HEK293 (cell line): Measurements from ENCODE around the gene GBX2.
A peak's percentile ranks its signal among the peaks of the same experiment; 100 is the strongest.

Source experiments
- CTCF ChIA-PET: fragments of 350-600 bp; formaldehyde crosslinking; extraction: SDS; loops from one replicate; lab custom pipeline; 2021; ENCODE audit warnings: antibody characterized with exemption; lab: Yijun Ruan, JAX
- POLR2A ChIA-PET: fragments of 300-600 bp; formaldehyde crosslinking; extraction: SDS; loops from one replicate; lab custom pipeline; 2020; ENCODE audit warnings: antibody characterized with exemption, inconsistent platforms; lab: Yijun Ruan, JAX
- H3K27ac ChIP-seq: fragments of 200-500 bp; sonication (Bioruptor generic); 2 replicates; pipeline ENCODE4 v1.5.1; 2014; ENCODE audit warnings: low read depth, low read length, control low read depth, inconsistent platforms; ENCODE audit errors: extremely low read depth
- H3K36me3 ChIP-seq, 2 experiments: fragments of 200-500 bp in 1 of 2; sonication (Bioruptor generic) in 1 of 2; 1 replicate in 1 of 2; 2 replicates in 1 of 2; pipeline ENCODE4 v1.5.1; 2014 to 2017; ENCODE audit warnings: inconsistent platforms in 2 of 2, low read length in 2 of 2; ENCODE audit not compliant: control insufficient read depth in 2 of 2, insufficient read depth in 1 of 2
- H3K4me1 ChIP-seq: fragments of 200-500 bp; sonication (Bioruptor generic); 2 replicates; pipeline ENCODE4 v1.5.1; 2014; ENCODE audit warnings: mild to moderate bottlenecking, low read length, inconsistent platforms; ENCODE audit not compliant: control insufficient read depth, insufficient read depth
- H3K4me3 ChIP-seq: 2 replicates; pipeline ENCODE4 v1.5.1; 2011; ENCODE audit warnings: low read depth, mild to moderate bottlenecking, control low read depth, low read length, moderate library complexity
- H3K9me3 ChIP-seq: fragments of 200-500 bp; sonication (Bioruptor generic); 2 replicates; pipeline ENCODE4 v1.5.1; 2014; ENCODE audit warnings: low read depth, low read length, inconsistent platforms; ENCODE audit not compliant: control insufficient read depth, insufficient read depth
- EGR2 ChIP-seq: fragments of 450-650 bp; formaldehyde crosslinking; IDR thresholded peaks from 2 replicates; pipeline ENCODE4 v1.5.1; 2016; ENCODE audit warnings: low read depth, missing biosample characterization, missing genetic modification characterization
- GLI4 ChIP-seq: fragments of 450-650 bp; formaldehyde crosslinking; IDR thresholded peaks from 2 replicates; pipeline ENCODE4 v1.5.1; 2016; ENCODE audit warnings: missing biosample characterization, missing genetic modification characterization
- KLF1 ChIP-seq: fragments of 450-650 bp; formaldehyde crosslinking; IDR thresholded peaks from 2 replicates; pipeline ENCODE4 v1.5.1; 2016; ENCODE audit warnings: missing biosample characterization, missing genetic modification characterization
- SCRT1 ChIP-seq: fragments of 450-650 bp; formaldehyde crosslinking; IDR thresholded peaks from 2 replicates; pipeline ENCODE4 v1.5.1; 2016; ENCODE audit warnings: missing biosample characterization, missing genetic modification characterization, borderline replicate concordance
- TCF7L2 ChIP-seq: IDR thresholded peaks from 2 replicates; pipeline ENCODE4 v1.6.1; 2011; ENCODE audit warnings: low read depth, mild to moderate bottlenecking, inconsistent platforms, low read length, moderate library complexity, borderline replicate concordance
- WT1 ChIP-seq: fragments of 450-650 bp; formaldehyde crosslinking; IDR thresholded peaks from 2 replicates; pipeline ENCODE4 v1.5.1; 2016; ENCODE audit warnings: missing biosample characterization, missing genetic modification characterization
- ZBTB20 ChIP-seq: fragments of 450-650 bp; formaldehyde crosslinking; IDR thresholded peaks from 2 replicates; pipeline ENCODE4 v1.5.1; 2016; ENCODE audit warnings: missing biosample characterization, missing genetic modification characterization
- ZNF138 ChIP-seq: fragments of 450-650 bp; formaldehyde crosslinking; IDR thresholded peaks from 2 replicates; pipeline ENCODE4 v1.5.1; 2016; ENCODE audit warnings: missing biosample characterization, missing genetic modification characterization, borderline replicate concordance
- ZNF248 ChIP-seq: fragments of 450-650 bp; formaldehyde crosslinking; IDR thresholded peaks from 2 replicates; pipeline ENCODE4 v1.5.1; 2017; ENCODE audit warnings: missing biosample characterization, missing genetic modification characterization
- ZNF302 ChIP-seq: fragments of 450-650 bp; formaldehyde crosslinking; IDR thresholded peaks from 2 replicates; pipeline ENCODE4 v1.5.1; 2016; ENCODE audit warnings: missing biosample characterization, missing genetic modification characterization, low read depth
- TF ChIP-seq, protein P1 (sequence below): fragments of 450-650 bp; formaldehyde crosslinking; IDR thresholded peaks from 2 replicates; pipeline ENCODE4 v1.5.1; 2016; ENCODE audit warnings: missing biosample characterization, missing genetic modification characterization
- TF ChIP-seq, protein P2 (sequence below): fragments of 450-650 bp; formaldehyde crosslinking; IDR thresholded peaks from 2 replicates; pipeline ENCODE4 v1.5.1; 2016; ENCODE audit warnings: missing biosample characterization, missing genetic modification characterization
- TF ChIP-seq, protein P3 (sequence below): fragments of 450-650 bp; formaldehyde crosslinking; IDR thresholded peaks from 2 replicates; pipeline ENCODE4 v1.5.1; 2016; ENCODE audit warnings: missing biosample characterization, missing genetic modification characterization
- TF ChIP-seq, protein P4 (sequence below): IDR thresholded peaks from 2 replicates; pipeline ENCODE4 v1.6.1; 2011; ENCODE audit warnings: mild to moderate bottlenecking, low read depth, low read length, borderline replicate concordance

Gene GBX2

DNA sequence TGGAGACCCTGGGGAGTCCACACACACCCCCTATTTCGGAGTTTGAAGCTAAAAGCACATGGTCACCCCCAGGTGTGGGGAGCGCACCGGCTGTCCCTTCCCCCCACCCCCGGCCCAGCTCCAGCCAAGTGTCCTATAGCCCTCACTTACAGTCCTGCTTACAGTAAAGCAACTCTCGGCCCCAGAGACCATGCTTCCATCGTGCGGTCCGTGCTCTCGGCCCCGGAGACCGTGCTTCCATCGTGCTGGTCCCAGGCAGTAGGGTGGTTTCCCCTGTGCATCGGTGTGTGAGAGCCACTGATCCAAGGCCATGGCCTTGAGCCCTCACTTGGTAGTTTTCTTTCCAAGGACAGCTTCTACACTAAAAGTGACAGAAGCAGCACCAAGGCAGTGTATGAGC, 48.7 kb downstream of the GBX2 start (continued):
- TF ChIP-seq, protein P1, sequence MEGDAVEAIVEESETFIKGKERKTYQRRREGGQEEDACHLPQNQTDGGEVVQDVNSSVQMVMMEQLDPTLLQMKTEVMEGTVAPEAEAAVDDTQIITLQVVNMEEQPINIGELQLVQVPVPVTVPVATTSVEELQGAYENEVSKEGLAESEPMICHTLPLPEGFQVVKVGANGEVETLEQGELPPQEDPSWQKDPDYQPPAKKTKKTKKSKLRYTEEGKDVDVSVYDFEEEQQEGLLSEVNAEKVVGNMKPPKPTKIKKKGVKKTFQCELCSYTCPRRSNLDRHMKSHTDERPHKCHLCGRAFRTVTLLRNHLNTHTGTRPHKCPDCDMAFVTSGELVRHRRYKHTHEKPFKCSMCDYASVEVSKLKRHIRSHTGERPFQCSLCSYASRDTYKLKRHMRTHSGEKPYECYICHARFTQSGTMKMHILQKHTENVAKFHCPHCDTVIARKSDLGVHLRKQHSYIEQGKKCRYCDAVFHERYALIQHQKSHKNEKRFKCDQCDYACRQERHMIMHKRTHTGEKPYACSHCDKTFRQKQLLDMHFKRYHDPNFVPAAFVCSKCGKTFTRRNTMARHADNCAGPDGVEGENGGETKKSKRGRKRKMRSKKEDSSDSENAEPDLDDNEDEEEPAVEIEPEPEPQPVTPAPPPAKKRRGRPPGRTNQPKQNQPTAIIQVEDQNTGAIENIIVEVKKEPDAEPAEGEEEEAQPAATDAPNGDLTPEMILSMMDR (tag by site-specific recombination), result no peak
- TF ChIP-seq SCRT1 (tag by site-specific recombination) (no peak), ZBTB20 (no peak), EGR2 (no peak), KLF1 (tag by site-specific recombination) (no peak)

DNA sequence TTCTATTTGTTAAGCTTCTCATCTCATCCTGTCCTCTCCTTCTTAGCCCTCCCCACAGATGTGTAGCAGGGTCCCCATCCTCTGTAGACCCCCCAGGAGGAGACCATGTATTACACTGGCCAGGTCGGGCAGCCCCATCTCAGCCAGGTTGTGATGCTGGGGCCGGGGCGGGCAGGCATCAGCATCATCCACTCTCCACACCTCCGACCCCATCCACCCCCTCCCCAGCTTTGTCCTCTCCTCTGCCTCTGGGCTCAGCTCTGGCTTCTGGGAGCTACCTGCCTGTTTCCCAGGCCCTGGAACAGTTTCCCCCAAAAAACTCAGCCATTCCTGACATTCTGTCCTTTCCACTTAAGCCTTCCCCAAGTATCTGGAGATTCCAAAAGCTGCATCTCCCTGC, 49.2 kb downstream of the GBX2 start:
- ChIA-PET POLR2A (no interaction called here), CTCF (interaction anchor here (0.7 to 0.9 kb wide), 2 partner anchors 19 to 339 kb away, joined by 3 read pairs; no protein-coding TSS in a partner anchor)
- Histone ChIP-seq H3K9me3 (no peaks in the 10 kb centered on the region), H3K4me3 (no peak overlapping the region), H3K27ac (no peak overlapping the region), H3K36me3 (peaks cover 0 to 4% of the 10 kb centered on the region in 2 experiments; a peak in 1 of 3 replicates), H3K4me1 (peaks cover 5% of the 10 kb centered on the region)
- TF ChIP-seq, protein P2, sequence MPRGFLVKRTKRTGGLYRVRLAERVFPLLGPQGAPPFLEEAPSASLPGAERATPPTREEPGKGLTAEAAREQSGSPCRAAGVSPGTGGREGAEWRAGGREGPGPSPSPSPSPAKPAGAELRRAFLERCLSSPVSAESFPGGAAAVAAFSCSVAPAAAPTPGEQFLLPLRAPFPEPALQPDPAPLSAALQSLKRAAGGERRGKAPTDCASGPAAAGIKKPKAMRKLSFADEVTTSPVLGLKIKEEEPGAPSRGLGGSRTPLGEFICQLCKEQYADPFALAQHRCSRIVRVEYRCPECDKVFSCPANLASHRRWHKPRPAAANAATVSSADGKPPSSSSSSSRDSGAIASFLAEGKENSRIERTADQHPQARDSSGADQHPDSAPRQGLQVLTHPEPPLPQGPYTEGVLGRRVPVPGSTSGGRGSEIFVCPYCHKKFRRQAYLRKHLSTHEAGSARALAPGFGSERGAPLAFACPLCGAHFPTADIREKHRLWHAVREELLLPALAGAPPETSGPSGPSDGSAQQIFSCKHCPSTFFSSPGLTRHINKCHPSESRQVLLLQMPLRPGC (tag by site-specific recombination), result no peak
- TF ChIP-seq, protein P3, sequence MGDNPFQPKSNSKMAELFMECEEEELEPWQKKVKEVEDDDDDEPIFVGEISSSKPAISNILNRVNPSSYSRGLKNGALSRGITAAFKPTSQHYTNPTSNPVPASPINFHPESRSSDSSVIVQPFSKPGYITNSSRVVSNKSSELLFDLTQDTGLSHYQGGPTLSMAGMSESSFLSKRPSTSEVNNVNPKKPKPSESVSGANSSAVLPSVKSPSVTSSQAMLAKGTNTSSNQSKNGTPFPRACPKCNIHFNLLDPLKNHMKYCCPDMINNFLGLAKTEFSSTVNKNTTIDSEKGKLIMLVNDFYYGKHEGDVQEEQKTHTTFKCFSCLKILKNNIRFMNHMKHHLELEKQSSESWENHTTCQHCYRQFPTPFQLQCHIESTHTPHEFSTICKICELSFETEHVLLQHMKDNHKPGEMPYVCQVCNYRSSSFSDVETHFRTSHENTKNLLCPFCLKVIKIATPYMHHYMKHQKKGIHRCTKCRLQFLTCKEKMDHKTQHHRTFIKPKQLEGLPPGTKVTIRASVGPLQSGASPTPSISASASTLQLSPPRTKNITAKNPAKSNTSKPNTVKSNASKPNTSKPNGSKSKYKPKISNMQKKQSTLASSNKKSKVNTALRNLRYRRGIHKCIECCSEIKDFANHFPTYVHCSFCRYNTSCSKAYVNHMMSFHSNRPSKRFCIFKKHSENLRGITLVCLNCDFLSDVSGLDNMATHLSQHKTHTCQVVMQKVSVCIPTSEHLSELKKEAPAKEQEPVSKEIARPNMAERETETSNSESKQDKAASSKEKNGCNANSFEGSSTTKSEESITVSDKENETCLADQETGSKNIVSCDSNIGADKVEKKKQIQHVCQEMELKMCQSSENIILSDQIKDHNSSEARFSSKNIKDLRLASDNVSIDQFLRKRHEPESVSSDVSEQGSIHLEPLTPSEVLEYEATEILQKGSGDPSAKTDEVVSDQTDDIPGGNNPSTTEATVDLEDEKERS (tag by site-specific recombination), result no peak
- TF ChIP-seq ZNF302 (tag by site-specific recombination) (no peak), ZBTB20 (no peak)

DNA sequence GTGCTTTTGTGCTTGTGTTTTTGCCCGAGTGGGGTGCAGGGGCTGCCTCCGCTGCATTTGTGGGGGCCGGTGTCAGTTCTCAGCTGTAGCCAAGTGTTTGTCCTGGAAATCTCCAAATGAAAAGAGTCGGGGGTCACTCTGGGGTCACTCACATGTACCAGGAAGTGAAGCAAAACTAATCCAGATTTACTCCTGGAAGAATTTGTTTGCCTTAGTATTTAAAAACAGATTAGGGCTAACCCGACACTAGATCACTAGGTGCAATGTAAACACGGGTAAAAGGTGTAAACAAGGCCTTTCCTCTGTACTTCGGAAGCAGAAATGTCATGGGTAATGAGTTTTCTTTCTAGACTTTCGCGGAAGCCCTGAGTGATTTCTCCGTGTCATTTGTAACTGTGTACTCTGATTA, 50.3 kb downstream of the GBX2 start:
- CTCF ChIA-PET, result no interaction called here
- peak; percentile 59 for TF ChIP-seq WT1 (tag by site-specific recombination)
- no peak for TF ChIP-seq ZNF248
- TF ChIP-seq, protein P4, sequence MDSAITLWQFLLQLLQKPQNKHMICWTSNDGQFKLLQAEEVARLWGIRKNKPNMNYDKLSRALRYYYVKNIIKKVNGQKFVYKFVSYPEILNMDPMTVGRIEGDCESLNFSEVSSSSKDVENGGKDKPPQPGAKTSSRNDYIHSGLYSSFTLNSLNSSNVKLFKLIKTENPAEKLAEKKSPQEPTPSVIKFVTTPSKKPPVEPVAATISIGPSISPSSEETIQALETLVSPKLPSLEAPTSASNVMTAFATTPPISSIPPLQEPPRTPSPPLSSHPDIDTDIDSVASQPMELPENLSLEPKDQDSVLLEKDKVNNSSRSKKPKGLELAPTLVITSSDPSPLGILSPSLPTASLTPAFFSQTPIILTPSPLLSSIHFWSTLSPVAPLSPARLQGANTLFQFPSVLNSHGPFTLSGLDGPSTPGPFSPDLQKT, result no peak
- peak; percentile 39; the same call in 1 of the 2 replicates for TF ChIP-seq TCF7L2
- TF ChIP-seq ZNF138 (tag by site-specific recombination), result no peak
- no peak for TF ChIP-seq GLI4 (tag by site-specific recombination)
- H3K4me1 ChIP-seq, result peaks cover 5% of the 10 kb centered on the region
- no peak overlapping the region for H3K27ac ChIP-seq
- H3K9me3 ChIP-seq, result no peaks in the 10 kb centered on the region
- H3K36me3 ChIP-seq, result no peaks in the 10 kb centered on the region
- POLR2A ChIA-PET, result no interaction called here
- no peak overlapping the region for H3K4me3 ChIP-seq
